Gastrocnemius medialis (tissue), 4 donors: Measurements from ENCODE around the gene S100A10.
A peak's percentile ranks its signal among the peaks of the same experiment; 100 is the strongest.

Experiments
- CTCF ChIP-seq, 5 experiments: fragments of 450-650 bp in 3 of 5; fragments of 200-600 bp in 2 of 5; sonication (generic) in 2 of 5; IDR thresholded peaks in 4 of 5; conservative IDR thresholded peaks in 1 of 5; 1 replicate in 4 of 5; 2 replicates in 1 of 5; pipeline ENCODE4 v1.5.1; 2016 to 2019; ENCODE audit warnings: antibody characterized with exemption in 5 of 5, mild to moderate bottlenecking in 3 of 5, moderate library complexity in 3 of 5
- POLR2A ChIP-seq, 2 donors: fragments of 450-650 bp; IDR thresholded peaks; one replicate each; pipeline ENCODE4 v1.6.1; 2017; ENCODE audit warnings: antibody characterized with exemption in 2 of 2, mild to moderate bottlenecking in 2 of 2, moderate library complexity in 2 of 2

GRCh38 chr1:152001631-152002584 is 8.2 kb upstream of the S100A10 start:
- no peak for TF ChIP-seq POLR2A (IDR thresholded peaks at IDR 0.05)
- peak; percentile 78 to 92 (median 79) for TF ChIP-seq CTCF (IDR thresholded peaks at IDR 0.05 in 4 of 5, conservative IDR thresholded peaks at IDR 0.05 in 1 of 5)
